HFF-Myc (cell line): ENCODE results near the gene TUB.

Experiments
- DNase-seq: peaks from one replicate; pipeline ENCODE4 v3.0.0-alpha.2; 2011; ENCODE audit warnings: low read depth; ENCODE audit errors: extremely low read depth
- H3K4me3 ChIP-seq: replicated peaks from 2 replicates; pipeline ENCODE4 v1.5.1; 2011; ENCODE audit warnings: low read depth, mild to moderate bottlenecking, control low read depth, low read length
- CTCF ChIP-seq: IDR thresholded peaks from 2 replicates; pipeline ENCODE4 v1.5.1; 2012; ENCODE audit warnings: mild to moderate bottlenecking, low read depth, low read length, control low read depth; ENCODE audit errors: missing control alignments

The TUB gene

DNA sequence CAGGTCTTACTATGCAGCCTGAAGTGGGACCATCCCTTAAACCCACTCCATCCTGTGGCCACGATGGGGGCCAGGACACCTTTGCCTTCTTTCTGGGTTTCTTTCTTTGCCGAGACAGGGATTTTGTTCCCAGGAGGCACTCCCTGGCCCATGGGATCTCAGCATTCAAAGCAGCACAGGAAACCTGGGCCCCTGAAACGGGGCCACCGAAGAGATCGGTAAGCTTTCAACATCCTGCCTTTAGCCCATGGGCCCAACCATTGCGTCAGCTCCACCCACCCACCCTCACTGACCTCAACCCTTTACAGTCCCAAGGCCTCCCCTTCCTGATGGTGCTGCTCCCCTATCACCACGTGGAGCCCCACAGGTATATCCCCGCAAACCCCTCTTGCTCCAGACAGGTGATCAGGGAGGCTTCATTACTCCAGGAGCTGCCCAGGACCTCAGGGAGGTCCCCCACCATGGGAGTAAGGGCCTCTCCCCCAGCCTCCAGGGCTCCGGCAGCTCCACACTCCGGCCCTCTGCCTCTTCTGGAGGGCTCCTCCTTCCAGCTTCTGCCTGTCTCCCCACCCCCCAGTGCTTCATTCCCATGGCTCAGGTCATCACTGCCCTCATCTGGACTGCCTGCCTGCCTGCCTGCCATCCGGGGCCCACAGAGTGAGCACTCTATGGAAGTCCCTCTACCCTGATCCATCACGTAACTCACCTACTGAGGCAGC, 42.0 kb upstream of the TUB start:
- TF ChIP-seq CTCF = no peak
- DNase-seq = no peak
- H3K4me3 ChIP-seq = no peak overlapping the region

GRCh38 chr11:8039530-8040260, 41.3 kb upstream of the TUB start:
- TF ChIP-seq CTCF = no peak
- H3K4me3 ChIP-seq = no peak overlapping the region
- DNase-seq = no peak

- H3K4me3 ChIP-seq = no peak overlapping the region
- no peak for DNase-seq
- TF ChIP-seq CTCF = no peak
Measured at GRCh38 chr11:8040261-8040920, 40.6 kb upstream of the TUB start.

DNA sequence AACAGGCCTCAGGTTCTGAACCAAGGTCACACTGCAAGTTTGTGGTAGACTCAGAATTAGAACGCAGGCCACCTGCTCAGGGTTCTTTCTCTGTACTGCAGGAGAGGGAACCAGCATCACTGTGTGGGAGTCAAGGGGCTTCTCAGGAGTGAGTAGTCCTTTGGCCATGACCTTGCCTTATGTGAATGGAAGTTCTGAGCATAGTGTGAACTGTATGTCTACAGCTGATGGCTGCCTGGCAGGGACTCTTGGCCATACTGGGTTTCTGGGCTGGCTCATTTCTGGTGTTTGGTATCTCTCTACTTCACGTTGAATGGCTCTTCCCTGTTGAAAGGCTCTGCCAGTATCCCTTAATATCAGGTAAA, 40.1 kb upstream of the TUB start:
- no peak overlapping the region for H3K4me3 ChIP-seq
- DNase-seq = no peak
- no peak for TF ChIP-seq CTCF

- no peak overlapping the region for H3K4me3 ChIP-seq
- no peak for TF ChIP-seq CTCF
- DNase-seq = no peak
Measured at GRCh38 chr11:8041576-8041975, 39.4 kb upstream of the TUB start.

DNA sequence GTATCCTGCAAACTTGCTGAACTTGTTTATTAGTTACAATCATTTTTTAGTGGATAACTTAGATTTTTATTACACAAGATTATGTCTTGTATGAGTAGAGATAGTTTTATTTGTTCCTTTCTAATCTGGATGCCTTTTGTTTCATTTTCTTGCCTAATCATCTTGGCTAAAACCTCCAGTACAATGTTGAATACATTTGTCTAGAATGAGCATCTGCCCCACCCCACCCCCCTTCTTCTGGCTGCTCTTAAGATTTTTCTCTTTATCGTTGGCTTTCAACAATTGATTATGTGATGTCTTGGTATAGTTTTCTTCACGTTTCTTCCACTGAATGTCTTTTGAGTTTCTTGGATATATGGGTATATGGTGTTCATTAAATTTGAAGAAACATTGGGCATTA, 37.3 kb upstream of the TUB start:
- H3K4me3 ChIP-seq = no peak overlapping the region
- TF ChIP-seq CTCF = no peak
- no peak for DNase-seq
